Measurements from ENCODE around the gene HSH2D.

DNA sequence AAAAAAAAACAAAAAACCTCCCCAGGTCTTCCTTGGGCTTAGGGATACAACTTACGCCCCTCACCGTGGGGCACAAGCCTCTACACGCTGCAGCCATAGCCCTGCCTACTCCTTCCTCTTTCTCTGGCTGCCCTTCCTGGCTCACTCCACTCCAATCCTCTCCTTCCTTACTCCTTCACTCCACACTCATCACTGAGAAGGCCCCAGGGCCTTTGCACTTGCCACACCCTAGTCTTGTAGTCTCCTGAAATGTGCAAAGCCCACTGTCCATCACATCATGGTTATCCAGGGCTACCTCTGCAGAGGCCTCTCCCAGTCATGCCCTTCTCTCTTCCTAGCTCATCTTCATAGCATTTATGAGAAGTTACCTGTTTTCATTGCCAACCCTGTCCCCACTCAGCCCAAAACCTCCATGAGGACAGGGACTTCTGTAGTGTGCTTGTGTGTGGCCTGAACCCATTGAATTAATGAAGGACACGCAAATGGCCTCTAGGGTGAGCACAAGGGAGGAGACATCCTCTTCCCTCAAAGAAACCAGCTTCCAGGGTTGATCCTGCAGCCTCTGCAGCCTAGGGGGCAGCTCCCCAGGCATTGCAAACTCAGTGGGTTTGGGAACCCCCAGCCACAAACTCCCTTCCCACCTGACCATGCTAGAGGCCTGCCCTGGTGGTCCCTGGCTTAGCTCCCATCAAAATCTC lies 7.9 kb upstream of the HSH2D start:
- no peak for TF ChIP-seq CTCF (IDR thresholded peaks at IDR 0.05)
- no peak for TF ChIP-seq POLR2A (IDR thresholded peaks at IDR 0.05)

Data from Peyer's patch (tissue), 4 donors.